ENCODE results near the gene DEK. TPM values are rescaled to one million over a fixed set of nuclear protein-coding genes. Genes with fewer than 3 reads are reported as not detected.

The DEK gene
- total and polyA plus RNA-seq, 2 of the 13 experiments (the other 11 are each of a cell fraction or from before 2014, with no cell fraction given), result 53.2 to 276 TPM

- no peak for TF ChIP-seq POGZ (CRISPR knock-in tag; IDR thresholded peaks at IDR 0.05)
- no peak for TF ChIP-seq ZNF646 (CRISPR knock-in tag; IDR thresholded peaks at IDR 0.05)
- no peak for TF ChIP-seq BCLAF1 (IDR thresholded peaks at IDR 0.05)
- no peak for TF ChIP-seq ZNF749 (CRISPR knock-in tag; IDR thresholded peaks at IDR 0.05; ENCODE audit: borderline replicate concordance)
- TF ChIP-seq EEA1 (CRISPR knock-in tag; IDR thresholded peaks at IDR 0.05; ENCODE audit: borderline replicate concordance), result no peak
- TF ChIP-seq NFIB (CRISPR knock-in tag; IDR thresholded peaks at IDR 0.05; ENCODE audit: borderline replicate concordance), result no peak
- no peak for TF ChIP-seq ZNF496 (CRISPR knock-in tag; IDR thresholded peaks at IDR 0.05; ENCODE audit: insufficient replicate concordance)
Measured at GRCh38 chr6:18207438-18207837, 56.9 kb downstream of the DEK start (continued).
